HG02623 (cell line): ENCODE measurements around the gene ZNF282.
"Not testable (repeated sequence)": the region's sequence is repeated elsewhere in the genome, so short reads cannot be mapped to it uniquely, and the experiment has no call there.

Experiments
- ATAC-seq: cut with Tn5 transposase; IDR thresholded peaks from one replicate; pipeline ENCODE4 v1.9.1; 2021; ENCODE audit warnings: moderate library complexity; ENCODE audit not compliant: unreplicated experiment

ZNF282 gene

GRCh38 chr7:149253665-149254064 is 58.3 kb downstream of the ZNF282 start:
- ATAC-seq, result no peak

GRCh38 chr7:149254181-149254858 is 59.0 kb downstream of the ZNF282 start:
- ATAC-seq, result no peak

DNA sequence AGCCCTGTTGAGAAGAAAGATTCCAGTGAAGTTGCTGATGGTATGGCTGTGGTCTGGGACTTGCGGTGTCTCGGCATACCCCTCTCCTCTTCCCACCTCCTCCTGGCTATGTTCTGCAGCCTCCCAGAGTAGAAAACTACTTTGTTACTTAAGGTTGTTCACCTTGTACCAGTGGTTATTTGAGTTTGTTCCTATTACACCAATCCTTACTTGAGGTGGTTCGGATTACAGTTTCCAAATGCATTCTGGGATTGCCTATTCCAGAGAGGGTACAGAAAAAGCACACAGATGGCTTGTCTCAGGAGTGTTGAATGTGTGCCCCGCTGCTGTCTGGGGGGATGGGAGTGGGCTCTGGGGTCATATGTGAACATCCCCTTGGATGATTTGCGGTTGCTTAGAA is 59.8 kb downstream of the ZNF282 start:
- no peak for ATAC-seq

GRCh38 chr7:149256568-149256967 is 61.2 kb downstream of the ZNF282 start:
- no peak for ATAC-seq

- ATAC-seq, result no peak
Measured at GRCh38 chr7:149257146-149257545, 61.8 kb downstream of the ZNF282 start.

GRCh38 chr7:149261316-149261828 is 66.0 kb downstream of the ZNF282 start:
- ATAC-seq, result no peak

DNA sequence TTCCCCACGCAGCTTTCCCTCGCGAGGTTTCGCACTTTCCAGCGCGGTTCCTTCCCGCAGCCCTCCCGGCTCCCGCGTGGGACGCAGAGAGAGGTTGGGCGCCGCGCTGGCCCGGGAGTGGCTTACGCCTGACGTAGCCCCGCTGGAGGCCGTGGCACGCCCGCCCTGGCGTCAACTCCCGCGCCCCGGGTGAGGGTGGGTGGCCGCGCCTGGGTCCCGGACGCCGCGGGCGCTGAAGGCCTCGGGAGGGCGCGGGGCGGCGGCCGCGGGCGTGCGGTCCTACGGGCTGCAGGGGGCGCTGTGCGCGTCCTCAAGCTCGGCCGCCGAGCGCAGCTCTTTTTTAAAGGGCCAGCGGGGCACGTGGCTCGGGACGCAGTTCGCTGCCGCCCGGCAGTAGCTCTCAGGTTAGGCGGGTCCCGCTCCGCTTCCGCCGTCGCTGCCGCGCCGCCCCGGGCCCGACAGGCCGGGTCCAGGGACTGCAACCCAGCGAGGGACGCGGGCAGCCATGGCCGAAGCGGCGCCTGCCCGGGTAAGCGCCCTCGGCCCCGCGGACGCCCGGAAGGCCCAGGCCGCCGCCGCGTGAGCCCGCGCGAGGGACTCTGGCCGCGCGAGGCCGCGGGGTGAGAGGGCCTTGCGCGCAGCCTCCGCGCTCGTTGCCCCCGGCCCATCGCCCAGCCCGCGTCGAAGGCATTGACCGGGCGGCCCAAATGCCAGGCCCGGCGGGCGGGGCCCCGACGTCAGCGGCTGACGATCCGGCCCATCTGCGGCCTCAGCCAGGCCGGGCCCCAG is 66.7 kb downstream of the ZNF282 start, which contains the start of gene ZNF783:
Gene ZNF783 (plus strand): TSS at position 368 of the 789 bp plus-strand sequence. CDS start 138 bp downstream, at position 506.
- ATAC-seq, result peak; percentile 85

- no peak for ATAC-seq
Measured at GRCh38 chr7:149266451-149266850, 71.1 kb downstream of the ZNF282 start.

GRCh38 chr7:149267733-149268132 is 72.4 kb downstream of the ZNF282 start:
- no peak for ATAC-seq

- ATAC-seq, result not testable (repeated sequence)
Measured at GRCh38 chr7:149274424-149274823, 79.1 kb downstream of the ZNF282 start.
